ENCODE results near the gene TGFA. TPM values are rescaled to one million over a fixed set of nuclear protein-coding genes. Genes with fewer than 3 reads are reported as not detected.

Gene TGFA
- total and polyA plus RNA-seq, 2 experiments from 2014 or later: 1.4 to 6.5 TPM

DNA sequence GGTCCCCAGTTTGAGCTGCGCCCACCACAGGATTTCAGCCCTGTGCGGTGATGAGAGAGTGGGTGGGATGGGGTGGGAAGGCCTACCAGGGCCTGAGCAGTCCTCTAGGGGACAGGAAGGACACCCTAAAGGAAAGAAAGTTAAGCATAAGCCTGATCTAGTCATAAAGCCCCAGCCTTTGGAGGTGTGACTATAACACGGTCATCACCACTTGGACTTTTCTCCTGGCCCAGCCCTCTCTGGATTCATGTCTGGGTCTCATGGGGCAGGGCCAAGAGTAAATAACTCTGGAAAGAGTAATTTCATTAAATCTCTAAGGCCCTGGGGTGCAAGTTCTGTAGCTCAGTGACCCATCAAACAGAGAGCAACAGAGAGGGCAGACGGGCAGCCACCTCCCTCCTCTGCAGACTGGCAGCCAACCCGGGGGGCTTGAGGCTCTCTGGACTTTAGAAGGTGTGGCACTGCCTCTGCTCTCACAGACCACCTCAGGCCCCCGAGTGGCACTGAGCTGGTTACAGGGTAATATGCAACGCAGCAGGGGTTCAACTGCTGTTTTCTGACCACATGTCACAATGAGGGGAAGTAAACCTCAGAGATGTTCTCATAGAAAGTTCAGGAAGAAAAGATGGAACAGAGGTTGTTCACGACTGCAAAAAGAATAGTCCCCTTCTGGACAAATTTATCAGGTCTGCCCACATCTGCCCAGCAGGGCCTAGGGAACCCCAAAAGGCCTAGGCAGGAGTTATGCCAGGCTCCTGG lies 41.5 kb downstream of the TGFA start:
- no peaks in the 10 kb centered on the region for H3F3A ChIP-seq (replicated peaks; ENCODE audit: low read depth)
- Mint-ChIP-seq H3K9me3 (no peaks in the 10 kb centered on the region), H3K27me3 (ENCODE audit: insufficient read depth, low read depth, poor library complexity) (peaks cover 5% of the 10 kb centered on the region), H3K4me3 (no peak overlapping the region), H3K36me3 (ENCODE audit: low read depth) (no peaks in the 10 kb centered on the region), H3K4me1 (peaks cover 27% of the 10 kb centered on the region), H3K27ac (no peak overlapping the region)
- no peaks in the 10 kb centered on the region for H3K27me3 ChIP-seq (ENCODE audit: insufficient read depth)
- H3K36me3 ChIP-seq (ENCODE audit: insufficient read depth): no peaks in the 10 kb centered on the region
- no peaks in the 10 kb centered on the region for H3K79me2 ChIP-seq (replicated peaks; ENCODE audit: insufficient read depth)
- peaks cover 11% of the 10 kb centered on the region for H3K4me1 ChIP-seq (ENCODE audit: insufficient read depth)
- H3K4me3 ChIP-seq: no peak overlapping the region
- TF ChIP-seq STAT1 (IDR thresholded peaks at IDR 0.05; ENCODE audit: unreplicated experiment) (no peak), EZH2 (IDR thresholded peaks at IDR 0.05; ENCODE audit: low read depth, unreplicated experiment) (no peak), EZH2phosphoT487 (IDR thresholded peaks at IDR 0.05; ENCODE audit: unreplicated experiment) (no peak), POLR2AphosphoS5 (IDR thresholded peaks at IDR 0.05; ENCODE audit: low read depth) (no peak), ZNF114 (CRISPR knock-in tag; IDR thresholded peaks at IDR 0.05) (no peak), NANOG (IDR thresholded peaks at IDR 0.05; ENCODE audit: borderline replicate concordance) (no peak), ZNF331 (CRISPR knock-in tag; IDR thresholded peaks at IDR 0.05; ENCODE audit: low read depth) (no peak), JUNB (IDR thresholded peaks at IDR 0.05; ENCODE audit: unreplicated experiment) (no peak), CREB1 (CRISPR knock-in tag; IDR thresholded peaks at IDR 0.05; ENCODE audit: low read depth) (no peak)
- TF ChIP-seq, protein P1, sequence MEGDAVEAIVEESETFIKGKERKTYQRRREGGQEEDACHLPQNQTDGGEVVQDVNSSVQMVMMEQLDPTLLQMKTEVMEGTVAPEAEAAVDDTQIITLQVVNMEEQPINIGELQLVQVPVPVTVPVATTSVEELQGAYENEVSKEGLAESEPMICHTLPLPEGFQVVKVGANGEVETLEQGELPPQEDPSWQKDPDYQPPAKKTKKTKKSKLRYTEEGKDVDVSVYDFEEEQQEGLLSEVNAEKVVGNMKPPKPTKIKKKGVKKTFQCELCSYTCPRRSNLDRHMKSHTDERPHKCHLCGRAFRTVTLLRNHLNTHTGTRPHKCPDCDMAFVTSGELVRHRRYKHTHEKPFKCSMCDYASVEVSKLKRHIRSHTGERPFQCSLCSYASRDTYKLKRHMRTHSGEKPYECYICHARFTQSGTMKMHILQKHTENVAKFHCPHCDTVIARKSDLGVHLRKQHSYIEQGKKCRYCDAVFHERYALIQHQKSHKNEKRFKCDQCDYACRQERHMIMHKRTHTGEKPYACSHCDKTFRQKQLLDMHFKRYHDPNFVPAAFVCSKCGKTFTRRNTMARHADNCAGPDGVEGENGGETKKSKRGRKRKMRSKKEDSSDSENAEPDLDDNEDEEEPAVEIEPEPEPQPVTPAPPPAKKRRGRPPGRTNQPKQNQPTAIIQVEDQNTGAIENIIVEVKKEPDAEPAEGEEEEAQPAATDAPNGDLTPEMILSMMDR (conservative IDR thresholded peaks at IDR 0.05; ENCODE audit: low read depth in 2 of 2): no peak
- TF ChIP-seq, protein P2, sequence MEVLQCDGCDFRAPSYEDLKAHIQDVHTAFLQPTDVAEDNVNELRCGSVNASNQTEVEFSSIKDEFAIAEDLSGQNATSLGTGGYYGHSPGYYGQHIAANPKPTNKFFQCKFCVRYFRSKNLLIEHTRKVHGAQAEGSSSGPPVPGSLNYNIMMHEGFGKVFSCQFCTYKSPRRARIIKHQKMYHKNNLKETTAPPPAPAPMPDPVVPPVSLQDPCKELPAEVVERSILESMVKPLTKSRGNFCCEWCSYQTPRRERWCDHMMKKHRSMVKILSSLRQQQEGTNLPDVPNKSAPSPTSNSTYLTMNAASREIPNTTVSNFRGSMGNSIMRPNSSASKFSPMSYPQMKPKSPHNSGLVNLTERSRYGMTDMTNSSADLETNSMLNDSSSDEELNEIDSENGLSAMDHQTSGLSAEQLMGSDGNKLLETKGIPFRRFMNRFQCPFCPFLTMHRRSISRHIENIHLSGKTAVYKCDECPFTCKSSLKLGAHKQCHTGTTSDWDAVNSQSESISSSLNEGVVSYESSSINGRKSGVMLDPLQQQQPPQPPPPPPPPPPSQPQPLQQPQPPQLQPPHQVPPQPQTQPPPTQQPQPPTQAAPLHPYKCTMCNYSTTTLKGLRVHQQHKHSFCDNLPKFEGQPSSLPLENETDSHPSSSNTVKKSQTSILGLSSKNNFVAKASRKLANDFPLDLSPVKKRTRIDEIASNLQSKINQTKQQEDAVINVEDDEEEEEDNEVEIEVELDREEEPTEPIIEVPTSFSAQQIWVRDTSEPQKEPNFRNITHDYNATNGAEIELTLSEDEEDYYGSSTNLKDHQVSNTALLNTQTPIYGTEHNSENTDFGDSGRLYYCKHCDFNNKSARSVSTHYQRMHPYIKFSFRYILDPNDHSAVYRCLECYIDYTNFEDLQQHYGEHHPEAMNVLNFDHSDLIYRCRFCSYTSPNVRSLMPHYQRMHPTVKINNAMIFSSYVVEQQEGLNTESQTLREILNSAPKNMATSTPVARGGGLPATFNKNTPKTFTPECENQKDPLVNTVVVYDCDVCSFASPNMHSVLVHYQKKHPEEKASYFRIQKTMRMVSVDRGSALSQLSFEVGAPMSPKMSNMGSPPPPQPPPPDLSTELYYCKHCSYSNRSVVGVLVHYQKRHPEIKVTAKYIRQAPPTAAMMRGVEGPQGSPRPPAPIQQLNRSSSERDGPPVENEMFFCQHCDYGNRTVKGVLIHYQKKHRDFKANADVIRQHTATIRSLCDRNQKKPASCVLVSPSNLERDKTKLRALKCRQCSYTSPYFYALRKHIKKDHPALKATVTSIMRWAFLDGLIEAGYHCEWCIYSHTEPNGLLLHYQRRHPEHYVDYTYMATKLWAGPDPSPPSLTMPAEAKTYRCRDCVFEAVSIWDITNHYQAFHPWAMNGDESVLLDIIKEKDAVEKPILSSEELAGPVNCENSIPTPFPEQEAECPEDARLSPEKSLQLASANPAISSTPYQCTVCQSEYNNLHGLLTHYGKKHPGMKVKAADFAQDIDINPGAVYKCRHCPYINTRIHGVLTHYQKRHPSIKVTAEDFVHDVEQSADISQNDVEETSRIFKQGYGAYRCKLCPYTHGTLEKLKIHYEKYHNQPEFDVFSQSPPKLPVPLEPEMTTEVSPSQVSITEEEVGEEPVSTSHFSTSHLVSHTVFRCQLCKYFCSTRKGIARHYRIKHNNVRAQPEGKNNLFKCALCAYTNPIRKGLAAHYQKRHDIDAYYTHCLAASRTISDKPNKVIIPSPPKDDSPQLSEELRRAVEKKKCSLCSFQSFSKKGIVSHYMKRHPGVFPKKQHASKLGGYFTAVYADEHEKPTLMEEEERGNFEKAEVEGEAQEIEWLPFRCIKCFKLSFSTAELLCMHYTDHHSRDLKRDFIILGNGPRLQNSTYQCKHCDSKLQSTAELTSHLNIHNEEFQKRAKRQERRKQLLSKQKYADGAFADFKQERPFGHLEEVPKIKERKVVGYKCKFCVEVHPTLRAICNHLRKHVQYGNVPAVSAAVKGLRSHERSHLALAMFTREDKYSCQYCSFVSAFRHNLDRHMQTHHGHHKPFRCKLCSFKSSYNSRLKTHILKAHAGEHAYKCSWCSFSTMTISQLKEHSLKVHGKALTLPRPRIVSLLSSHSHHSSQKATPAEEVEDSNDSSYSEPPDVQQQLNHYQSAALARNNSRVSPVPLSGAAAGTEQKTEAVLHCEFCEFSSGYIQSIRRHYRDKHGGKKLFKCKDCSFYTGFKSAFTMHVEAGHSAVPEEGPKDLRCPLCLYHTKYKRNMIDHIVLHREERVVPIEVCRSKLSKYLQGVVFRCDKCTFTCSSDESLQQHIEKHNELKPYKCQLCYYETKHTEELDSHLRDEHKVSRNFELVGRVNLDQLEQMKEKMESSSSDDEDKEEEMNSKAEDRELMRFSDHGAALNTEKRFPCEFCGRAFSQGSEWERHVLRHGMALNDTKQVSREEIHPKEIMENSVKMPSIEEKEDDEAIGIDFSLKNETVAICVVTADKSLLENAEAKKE (CRISPR knock-in tag; IDR thresholded peaks at IDR 0.05): no peak
- TF ChIP-seq, protein P3, sequence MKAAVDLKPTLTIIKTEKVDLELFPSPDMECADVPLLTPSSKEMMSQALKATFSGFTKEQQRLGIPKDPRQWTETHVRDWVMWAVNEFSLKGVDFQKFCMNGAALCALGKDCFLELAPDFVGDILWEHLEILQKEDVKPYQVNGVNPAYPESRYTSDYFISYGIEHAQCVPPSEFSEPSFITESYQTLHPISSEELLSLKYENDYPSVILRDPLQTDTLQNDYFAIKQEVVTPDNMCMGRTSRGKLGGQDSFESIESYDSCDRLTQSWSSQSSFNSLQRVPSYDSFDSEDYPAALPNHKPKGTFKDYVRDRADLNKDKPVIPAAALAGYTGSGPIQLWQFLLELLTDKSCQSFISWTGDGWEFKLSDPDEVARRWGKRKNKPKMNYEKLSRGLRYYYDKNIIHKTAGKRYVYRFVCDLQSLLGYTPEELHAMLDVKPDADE (IDR thresholded peaks at IDR 0.05): no peak
- TF ChIP-seq, protein P4, sequence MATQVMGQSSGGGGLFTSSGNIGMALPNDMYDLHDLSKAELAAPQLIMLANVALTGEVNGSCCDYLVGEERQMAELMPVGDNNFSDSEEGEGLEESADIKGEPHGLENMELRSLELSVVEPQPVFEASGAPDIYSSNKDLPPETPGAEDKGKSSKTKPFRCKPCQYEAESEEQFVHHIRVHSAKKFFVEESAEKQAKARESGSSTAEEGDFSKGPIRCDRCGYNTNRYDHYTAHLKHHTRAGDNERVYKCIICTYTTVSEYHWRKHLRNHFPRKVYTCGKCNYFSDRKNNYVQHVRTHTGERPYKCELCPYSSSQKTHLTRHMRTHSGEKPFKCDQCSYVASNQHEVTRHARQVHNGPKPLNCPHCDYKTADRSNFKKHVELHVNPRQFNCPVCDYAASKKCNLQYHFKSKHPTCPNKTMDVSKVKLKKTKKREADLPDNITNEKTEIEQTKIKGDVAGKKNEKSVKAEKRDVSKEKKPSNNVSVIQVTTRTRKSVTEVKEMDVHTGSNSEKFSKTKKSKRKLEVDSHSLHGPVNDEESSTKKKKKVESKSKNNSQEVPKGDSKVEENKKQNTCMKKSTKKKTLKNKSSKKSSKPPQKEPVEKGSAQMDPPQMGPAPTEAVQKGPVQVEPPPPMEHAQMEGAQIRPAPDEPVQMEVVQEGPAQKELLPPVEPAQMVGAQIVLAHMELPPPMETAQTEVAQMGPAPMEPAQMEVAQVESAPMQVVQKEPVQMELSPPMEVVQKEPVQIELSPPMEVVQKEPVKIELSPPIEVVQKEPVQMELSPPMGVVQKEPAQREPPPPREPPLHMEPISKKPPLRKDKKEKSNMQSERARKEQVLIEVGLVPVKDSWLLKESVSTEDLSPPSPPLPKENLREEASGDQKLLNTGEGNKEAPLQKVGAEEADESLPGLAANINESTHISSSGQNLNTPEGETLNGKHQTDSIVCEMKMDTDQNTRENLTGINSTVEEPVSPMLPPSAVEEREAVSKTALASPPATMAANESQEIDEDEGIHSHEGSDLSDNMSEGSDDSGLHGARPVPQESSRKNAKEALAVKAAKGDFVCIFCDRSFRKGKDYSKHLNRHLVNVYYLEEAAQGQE (IDR thresholded peaks at IDR 0.05; ENCODE audit: unreplicated experiment): no peak
- H2AFZ ChIP-seq: no peak overlapping the region
- no peak overlapping the region for H3K4me2 ChIP-seq
- no peak overlapping the region for H3K27ac ChIP-seq (ENCODE audit: low read depth)
- ATAC-seq (no peak), DNase-seq (ENCODE audit: low spot score) (no peak)
- H3K9me2 ChIP-seq (ENCODE audit: insufficient read depth): no peaks in the 10 kb centered on the region
- H4K20me1 ChIP-seq (replicated peaks; ENCODE audit: insufficient read depth): no peaks in the 10 kb centered on the region
